Measurements from ENCODE around the gene SARDH.

Gene SARDH

DNA sequence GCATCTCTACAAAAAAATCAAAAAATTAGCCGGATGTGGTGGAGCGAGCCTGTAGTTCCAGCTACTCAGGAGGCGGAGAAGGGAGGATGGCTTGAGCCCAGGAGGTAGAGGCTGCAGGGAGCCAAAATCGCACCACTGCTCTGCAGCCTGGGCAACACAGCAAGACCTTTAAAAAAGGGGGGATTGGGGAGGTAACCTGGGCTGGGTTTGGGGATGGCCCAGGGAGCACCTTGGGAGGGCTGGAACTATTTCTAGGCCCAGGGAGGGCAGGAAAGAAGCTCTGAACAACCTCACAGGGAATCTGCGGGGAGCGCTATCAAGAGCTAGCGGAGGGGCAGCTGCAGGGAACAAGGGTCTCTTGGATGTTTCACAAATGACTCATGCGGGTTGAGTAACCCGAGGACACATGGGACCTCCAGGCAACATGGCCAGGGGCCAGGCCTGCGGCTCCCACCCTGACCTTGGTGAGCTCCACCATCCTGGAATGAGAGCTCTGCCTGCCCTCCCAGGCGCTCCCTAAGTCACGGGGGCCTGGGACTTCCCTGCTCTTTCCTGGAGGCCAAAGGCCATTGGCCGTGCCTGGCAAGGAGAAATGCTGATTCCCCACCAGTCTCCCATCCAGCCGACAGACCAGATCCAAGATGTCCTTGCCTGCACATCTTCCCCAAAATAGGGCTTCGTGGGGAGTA lies 23.4 kb downstream of the SARDH start:
- no peak for DNase-seq (ENCODE audit: low read depth in 3 of 3)

DNA sequence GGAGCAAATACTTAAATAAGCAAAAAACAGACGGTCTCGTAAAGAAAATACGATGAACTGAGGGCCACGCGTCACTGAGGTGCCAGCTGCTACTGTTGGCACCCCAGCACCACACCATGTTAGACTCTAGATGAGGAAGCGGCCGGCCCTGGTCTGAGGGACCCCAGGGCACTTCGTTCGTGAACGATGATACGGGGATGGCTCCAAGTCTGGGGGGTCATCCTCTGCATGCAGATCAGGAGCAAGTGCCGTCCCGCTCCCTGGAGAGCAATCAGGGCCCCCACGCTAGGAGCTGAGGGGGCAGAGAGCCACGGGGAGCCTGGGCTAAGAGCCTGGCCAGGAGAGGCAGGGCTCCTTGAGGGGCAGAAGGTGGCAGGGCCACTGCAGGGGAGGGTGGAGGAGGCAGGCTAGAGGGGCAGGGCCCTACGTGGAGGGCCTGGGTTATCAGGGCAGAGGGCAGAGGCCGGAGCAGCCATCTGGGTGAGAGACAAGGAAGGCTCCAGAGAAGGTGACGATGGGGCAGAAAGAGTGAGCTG lies 24.1 kb downstream of the SARDH start:
- no peak for DNase-seq (ENCODE audit: low read depth in 3 of 3)

DNA sequence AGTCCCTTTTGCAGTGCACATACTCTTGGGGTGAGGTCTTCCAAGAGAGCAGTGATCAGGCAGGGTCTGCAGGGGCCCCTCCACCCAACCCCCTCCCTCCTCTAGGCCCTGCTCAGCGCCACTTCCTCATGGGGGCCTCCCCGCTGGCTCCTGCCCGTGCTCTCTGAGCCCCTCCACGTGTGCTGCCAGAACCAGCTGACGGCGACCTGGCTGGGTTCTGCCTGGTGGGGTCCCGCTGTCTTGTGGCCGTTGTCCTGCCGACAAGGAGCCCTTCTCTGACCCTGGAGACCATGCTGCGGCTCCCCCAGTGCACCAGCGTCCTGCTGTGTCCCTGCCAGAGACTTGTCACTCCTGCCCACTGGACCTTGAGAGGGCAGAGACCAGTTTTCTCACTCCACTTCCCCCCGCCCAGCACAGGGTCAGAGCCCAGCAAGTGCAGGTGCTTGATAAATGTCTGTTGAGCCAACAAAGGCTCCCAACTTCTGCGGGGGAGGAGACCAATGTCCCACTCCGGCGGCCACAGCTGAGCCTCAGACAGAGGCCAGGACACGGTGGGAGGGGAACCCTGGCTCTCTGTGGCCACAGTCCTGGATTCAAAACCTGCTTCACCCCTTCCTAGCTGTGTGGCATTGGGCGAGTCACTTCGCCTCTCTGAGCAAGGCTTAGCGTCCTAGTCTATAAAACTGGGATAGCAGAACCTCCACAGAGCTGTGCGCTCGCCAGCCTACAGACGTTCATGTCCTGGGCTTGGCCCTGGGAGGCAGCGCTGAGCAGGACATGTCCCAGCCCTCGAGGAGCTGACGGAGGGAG lies 24.8 kb downstream of the SARDH start:
- no peak for DNase-seq (ENCODE audit: low read depth in 3 of 3)

DNA sequence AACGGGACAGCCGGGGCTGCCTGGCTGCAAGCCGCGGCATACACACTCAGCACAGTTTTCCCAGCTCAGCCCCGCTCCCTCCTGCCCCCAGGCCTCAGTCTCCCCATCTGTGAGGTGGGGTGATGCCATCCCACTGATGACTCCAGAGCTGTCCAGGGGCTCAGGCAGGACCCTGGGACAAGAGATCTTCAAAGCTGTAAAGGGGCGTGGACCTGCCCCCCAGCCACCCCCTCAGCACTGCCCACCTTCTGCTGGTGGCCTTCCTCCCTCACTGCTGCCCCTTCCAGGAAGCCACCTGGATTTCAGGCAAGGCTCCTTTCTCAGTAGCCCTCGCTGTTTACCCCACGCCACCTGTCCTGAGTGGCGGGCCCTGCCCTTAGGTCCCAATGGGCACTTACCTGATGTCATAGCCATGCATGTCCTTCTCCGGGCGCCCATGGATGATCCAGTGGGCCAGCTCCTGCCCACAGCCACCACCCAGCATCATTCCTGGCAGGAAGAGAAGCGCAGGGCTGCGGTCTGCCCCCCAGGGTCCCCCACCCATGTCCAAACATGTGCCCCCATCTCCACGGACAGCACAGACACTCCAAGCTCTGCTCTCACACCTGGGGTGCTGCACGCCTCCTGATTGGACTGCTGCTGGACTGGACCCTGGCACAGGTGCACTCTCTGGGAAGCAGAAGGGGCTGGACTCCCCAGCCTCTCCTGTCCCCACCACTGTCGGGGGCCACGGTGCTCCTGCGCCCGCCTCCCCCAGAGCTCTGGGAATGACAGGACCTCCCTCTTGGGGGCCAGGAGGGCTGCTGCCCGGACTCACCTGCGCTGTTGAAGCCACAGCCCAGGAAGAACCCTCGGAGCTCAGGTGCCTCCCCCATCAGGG lies 25.7 kb downstream of the SARDH start:
- no peak for DNase-seq (ENCODE audit: low read depth in 3 of 3)

DNA sequence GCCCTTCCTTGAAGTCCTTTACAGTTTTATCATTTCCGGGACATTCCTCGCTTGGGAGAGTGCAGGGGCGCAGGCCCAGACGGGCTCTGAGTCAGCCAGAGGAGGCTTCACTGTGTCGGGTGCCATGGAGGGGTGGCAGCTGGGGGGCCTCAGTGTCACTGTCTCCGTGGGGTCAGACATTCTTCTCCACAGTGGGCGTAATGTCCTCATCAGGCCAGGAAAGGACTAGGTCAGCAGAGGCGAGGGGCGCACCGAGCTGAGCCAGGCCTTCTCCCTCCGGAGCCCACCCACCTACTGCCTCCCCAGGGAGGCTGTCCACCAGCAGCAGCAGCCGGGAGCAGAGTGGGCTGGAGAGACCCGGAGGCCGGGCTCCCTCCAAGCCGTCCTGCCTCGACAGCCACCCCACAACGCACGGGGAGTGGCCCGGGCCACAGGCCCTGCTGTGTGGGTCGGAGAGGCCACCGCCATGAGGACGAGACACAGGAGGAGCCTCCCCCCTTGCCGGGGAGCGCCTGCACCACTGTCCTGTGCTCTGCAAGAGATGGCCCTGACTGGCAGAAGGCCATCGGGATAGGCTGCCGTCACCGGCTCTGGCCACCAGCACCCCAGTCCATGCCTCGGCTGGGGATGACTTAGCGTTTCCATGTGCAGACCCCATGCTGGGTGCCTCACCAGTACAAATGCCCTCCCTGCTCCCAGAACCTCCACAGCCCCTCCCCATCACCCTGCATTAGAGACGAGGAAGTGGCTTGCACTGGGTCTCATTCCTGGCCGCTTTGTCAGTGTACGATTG lies 26.5 kb downstream of the SARDH start:
- DNase-seq (ENCODE audit: low read depth in 3 of 3): no peak

DNA sequence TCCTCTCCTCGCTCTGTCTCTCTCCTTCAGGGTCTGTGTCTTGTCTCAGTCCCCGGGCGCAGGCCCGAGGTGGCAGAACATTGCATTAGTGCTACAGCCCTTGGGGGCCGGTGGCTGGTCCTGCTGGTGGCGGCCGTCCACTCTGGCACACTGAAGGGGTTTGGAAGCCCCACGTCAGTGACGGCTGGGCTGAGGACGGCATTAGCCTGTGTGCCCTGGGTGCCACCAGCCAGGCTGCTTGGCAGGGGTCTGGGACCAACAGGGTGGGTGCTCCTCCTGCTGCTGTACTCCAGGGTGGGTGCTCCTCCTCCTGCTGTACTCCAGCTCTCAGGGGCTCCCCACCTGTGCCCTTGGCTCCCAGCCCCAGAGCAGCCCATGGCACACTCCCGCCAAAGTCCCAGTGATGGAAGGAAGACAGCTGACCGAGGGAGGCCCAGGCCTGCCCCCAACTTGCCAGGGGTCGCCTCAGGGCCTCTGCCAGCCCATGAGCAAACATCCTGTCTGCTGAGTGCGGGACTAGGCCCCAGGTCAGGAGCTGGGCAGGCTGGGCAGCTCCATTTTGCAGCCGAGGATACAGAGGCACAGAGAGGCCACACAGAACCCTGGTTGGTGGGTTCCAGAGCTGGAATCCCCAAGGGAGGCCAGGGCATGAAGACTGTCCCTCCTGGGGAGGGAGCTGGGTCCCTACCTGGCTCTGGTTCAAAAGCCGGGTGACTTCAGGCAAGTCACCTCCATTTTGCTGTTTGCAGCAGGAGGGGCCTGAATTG lies 27.3 kb downstream of the SARDH start:
- DNase-seq (ENCODE audit: low read depth in 3 of 3): no peak

DNA sequence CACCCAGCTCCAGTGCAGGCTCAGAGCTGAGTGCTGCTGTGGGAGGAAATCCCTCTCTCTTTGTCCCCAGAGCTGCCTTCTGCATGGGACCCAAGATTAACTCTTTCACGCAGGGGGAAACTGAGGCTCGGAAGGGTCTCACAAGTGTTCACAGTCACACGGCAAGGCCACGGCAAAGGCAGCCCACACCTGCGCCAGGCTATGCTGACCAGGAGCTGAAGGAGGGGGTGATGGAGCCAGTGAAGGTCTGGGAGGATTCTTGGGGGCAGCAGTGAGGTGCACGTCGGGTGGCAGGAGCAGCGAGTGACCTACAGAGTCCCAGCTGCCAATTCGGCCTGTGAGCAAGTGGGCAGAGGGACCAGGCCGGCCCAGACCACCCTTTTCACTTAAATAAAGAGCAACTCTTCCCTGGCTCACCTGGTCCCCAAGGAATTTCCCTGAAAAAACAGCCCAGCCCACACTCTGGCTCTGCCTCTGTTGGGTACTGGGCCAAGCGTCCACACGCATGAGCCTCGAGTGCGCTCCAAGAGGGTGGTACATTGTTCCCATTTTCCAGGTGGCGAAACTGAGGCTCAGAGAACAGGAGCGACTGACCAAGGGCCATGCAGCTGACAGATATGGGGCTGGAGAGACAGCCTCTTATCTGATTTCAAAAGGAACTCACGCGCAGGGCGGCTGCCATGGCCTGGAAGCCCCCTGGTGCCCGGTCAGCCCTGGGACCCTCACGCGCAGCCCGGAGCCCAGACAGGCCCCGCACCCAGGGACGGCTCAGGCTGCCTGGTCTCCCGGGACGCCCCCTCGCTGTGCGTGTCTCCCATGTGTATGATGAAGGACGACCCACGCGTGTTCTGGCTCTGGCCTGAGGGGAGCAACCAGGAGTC lies 28.2 kb downstream of the SARDH start:
- no peak for DNase-seq (ENCODE audit: low read depth in 3 of 3)

DNA sequence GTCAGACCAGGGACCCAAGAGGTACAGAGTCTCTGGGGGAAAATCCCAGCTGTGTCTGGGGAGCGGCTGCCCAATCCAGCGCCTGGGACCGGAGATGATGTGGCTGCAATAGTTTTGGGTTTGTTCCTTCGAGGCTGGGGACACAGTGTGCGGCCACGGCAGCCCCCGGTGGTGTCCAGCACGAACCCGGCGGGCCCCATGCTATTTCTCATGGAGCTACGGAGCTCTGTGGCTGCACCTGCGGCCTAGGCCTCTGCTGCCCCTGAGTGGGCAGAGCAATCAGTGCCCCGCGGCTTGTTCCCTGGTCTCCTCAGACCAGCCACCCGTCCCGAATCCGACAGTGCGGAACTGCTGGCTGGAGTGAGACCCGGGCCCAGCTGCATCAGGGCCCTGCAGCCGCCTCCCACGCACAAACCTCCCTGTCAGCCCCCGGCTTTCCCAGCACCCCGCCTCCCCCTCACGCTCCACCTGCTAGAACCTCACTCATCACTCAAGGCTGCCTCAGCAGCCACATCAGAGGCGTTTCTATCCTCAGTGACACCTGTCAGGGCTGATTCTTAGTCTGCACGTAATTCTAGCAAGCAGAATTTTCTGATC lies 29.0 kb downstream of the SARDH start:
- DNase-seq (ENCODE audit: low read depth in 3 of 3): peak in 2 of 3 experiments; percentile 19 to 44

DNA sequence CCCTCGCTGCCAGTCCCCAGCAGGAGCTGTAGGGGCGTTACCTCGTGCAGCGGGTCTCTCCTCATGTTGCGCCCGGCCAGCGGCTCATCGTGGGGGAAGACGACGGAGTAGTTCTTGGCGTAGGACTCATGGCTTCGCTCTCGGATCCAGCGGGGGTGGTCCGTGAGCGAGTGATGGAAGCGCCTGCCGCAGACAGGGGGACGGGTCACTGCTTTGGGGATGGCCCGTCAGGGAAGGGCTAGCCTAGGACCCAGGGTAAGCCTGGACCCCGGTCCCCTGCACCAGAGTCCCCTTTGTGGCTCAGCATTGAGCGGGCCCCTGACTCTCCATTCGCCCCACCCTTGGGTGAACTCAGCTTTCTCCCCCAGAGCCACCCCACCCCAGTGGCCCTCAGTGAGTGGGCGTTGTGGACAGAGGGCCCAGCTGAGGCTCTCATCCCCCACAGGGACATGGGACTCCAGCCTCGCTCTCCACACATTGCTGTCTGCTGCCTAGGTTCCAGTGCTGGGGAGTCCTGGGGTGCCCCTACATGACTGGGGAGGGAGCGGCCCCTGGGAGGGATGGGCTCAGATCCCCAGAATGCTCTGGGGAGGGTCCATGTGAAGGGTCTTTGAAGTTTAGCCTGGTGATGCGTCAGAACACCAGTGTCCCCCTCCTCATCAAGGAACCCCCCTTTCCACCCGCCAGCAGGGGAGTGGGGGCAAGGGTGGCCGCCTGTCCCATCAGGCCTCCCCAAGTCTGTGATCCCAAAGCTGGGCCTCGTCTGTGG lies 29.7 kb downstream of the SARDH start:
- DNase-seq (ENCODE audit: low read depth in 3 of 3): no peak

DNA sequence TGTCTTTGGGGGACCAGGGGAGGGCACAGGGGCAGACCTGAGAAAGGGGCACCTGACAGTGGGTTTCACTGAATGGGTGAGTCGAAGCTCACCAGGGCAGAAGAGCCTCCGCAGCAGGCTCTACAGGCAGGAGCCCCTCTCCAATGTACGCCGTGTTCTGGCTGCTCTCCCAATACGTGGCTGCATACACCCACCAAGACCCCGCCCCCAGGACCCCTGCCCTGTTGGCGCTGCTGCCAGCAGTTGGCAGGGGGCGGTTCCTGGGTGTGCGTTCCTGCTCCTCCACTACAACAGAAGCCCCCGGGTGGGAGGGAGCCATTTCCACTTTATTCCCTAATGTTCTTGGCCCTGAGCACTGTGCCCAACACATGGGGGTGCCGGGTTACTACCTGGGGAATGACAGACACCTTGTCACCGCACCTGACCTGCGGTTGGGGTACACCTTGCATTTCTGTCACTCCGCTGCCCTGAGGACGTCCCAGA lies 30.3 kb downstream of the SARDH start:
- no peak for DNase-seq (ENCODE audit: low read depth in 3 of 3)

DNA sequence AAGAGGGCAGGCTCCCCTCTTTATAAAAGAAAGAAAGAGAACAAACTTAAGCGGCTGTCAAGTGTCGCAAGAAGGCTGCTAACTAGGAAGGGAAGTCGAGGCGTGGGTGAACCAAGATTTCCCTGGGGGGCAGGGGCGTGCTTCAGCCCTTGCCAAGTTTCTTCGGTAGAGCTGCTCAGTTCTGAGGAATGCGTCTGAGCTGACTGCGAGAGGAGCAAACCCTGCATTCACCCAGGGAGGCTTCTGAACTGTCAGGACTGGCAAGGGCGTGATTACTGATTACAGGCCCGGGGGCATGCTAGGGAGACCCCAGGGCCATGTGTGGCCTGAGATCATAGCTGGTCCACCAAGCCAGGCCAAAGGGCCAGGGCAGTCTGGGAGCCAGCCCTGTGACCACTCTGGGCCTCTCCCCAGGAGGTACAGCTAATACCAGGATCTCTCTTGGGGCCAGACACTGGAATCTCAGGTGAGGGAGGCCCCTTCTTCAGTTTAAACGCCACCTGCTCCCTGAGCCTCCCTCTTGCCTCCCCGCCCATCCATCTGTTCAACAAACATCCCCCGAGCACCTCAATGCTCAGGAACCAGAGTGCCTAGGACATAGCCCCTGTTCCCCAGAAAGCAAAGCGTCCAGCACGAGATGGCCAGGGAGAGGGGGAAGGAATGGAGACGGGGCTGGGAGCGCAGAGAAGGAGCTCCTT lies 30.9 kb downstream of the SARDH start:
- no peak for DNase-seq (ENCODE audit: low read depth in 3 of 3)

DNA sequence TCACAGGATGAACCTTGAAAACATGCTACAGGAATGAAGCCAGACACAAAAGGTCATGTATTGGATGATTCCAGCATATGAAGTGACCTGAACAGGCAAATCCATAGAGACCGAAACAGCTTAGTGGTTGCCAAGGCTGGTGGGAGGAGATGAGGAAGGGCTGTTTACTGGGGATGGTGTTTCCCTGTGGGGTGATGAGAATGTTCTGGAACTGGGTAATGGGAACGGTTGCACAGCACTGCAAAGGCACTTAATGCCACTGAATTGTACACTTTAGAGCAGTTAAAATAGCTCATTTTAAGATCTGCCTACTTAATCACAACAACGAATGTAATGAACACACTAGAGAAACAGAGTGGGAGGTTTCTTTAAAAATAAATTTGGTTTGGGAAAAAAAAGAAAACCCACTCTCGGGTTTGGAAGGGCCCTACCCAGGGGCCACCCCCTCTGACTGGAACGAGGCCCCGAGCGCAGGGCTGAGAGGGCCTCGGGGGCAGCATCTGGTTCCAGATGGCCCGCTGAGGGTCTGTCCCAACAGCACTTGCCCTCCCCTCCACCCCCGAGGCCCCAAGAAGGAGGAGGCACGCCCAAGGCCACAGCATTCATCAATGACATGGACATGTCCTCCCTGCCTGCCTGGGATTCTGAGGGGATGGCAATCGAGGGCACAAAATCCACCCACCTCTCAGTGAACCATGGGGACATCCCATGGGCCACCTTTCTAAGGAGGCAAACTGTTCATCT lies 31.7 kb downstream of the SARDH start:
- DNase-seq (ENCODE audit: low read depth in 3 of 3): no peak

DNA sequence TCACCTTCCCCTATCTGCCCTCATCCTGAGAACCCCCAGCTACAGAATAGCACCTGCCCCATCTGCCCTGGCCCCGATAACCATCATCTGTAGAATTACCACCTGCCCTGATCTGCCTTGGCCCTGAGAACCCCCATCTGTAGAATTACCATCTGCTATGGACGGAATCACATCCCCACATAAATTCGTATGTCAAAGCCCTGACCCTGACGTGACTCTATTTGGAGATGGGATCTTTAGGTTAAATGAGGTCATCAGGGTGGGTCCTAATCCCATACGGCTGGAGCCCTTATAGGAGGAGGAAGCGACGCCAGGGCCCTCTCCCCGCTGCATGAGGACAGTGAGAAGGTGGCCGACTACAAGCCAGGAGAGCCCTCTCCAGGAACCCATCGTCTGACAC lies 32.6 kb downstream of the SARDH start:
- DNase-seq (ENCODE audit: low read depth in 3 of 3): no peak

DNA sequence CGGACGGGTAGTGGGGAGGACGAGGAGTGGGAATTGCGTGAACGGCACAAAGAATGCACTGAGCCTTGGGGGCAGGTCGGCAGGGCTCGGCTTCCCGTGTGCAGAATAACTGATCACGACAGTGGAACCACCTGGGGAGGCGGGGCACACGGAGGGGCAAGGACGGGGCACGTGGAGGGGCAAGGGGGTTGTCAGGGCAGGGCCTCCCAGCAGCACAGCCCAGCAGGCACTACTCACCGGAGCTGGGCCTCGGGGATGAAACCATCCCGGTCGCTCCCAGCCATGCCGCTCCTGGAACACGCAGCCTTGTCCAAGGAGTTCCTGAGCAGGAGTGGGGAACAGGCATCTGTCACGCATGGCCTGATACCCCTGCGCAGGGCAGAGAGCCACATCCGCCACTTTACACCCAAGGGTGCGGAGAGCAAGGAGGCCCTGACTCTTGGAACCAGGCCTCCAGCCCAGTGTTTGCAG lies 33.4 kb downstream of the SARDH start:
- DNase-seq (ENCODE audit: low read depth in 3 of 3): no peak

DNA sequence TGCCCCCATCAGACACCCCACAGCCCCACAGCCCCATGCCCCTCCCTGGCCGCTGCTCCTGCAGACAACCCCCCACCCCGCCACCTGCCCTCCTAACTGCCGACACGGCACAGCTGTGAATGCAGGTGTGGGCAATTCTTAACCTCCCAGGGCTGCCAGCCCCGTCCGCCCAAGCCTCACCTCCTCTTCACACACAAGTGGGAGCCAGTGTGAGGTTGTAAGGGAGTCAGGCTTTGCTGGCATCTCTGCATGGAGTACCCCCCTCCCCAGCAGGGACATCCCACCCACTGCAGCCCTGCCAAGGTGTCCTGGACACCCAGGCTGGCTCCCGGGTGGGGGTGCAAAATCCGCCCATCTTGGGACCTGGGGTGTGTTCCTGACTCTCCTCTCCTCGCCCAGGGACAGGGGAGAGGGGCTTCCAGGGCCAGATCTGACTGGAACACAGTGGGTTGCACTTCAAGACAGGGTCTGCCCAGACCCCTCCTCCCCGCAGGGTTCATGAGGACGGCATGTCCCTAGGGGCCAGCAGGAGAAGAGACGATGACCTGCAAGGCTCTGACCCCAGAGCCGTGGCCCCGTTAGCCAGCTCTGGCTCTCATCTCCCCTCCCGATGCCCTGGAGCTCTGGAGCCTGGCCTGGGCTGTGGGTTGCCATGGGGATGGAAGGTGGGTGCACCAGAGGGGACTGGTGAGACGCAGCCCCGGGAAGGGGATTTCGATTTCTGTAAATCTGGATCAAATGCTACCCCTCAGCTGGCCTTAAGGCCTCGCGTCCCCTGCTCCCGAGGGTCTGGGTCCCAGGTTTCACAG lies 34.4 kb downstream of the SARDH start:
- no peak for DNase-seq (ENCODE audit: low read depth in 3 of 3)

Data from stimulated activated CD4-positive, alpha-beta T cell treated with anti-CD3 and anti-CD28 coated beads, TNF-alpha, amount 100 ng/mL, for 24 hours (primary cell).